ENCODE results near the gene ITGAE. TPM values are rescaled to one million over a fixed set of nuclear protein-coding genes. Genes with fewer than 3 reads are reported as not detected.
"Not testable (repeated sequence)": the region's sequence is repeated elsewhere in the genome, so short reads cannot be mapped to it uniquely, and the experiment has no call there.

Gene ITGAE
- total RNA-seq, 1 experiment from 2014 or later, result 51.3 TPM

GRCh38 chr17:3747805-3748204, 53.2 kb downstream of the ITGAE start:
- no peaks in the 10 kb centered on the region for H3K4me1 ChIP-seq (ENCODE audit: low read length)
- H3K27ac ChIP-seq (ENCODE audit: low read length), result no peak overlapping the region
- no peak for DNase-seq

GRCh38 chr17:3745071-3745470, 55.9 kb downstream of the ITGAE start:
- Histone ChIP-seq H2AFZ (ENCODE audit: low read length) (no peak overlapping the region), H3K27ac (ENCODE audit: low read length) (no peak overlapping the region)

More at GRCh38 chr17:3747805-3748204, 53.2 kb downstream of the ITGAE start:
- Histone ChIP-seq H3K9me3 (ENCODE audit: low read length) (no peaks in the 10 kb centered on the region), H2AFZ (ENCODE audit: low read length) (no peak overlapping the region), H3K4me2 (ENCODE audit: low read depth, low read length, poor library complexity, severe bottlenecking) (no peak overlapping the region), H4K20me1 (ENCODE audit: insufficient read depth, low read depth, low read length) (no peaks in the 10 kb centered on the region), H3K9me2 (replicated peaks; ENCODE audit: insufficient read depth, low read length) (no peaks in the 10 kb centered on the region), H3K36me3 (ENCODE audit: insufficient read depth, low read length) (no peaks in the 10 kb centered on the region), H3K79me2 (ENCODE audit: low read length) (no peaks in the 10 kb centered on the region), H3K4me3 (ENCODE audit: low read length) (no peak overlapping the region), H3K27me3 (ENCODE audit: low read length) (no peaks in the 10 kb centered on the region), H3K9ac (ENCODE audit: low read length) (no peak overlapping the region)

GRCh38 chr17:3744014-3744413, 57.0 kb downstream of the ITGAE start:
- Histone ChIP-seq H3K9ac (ENCODE audit: low read length) (no peak overlapping the region), H3K27me3 (ENCODE audit: low read length) (no peaks in the 10 kb centered on the region), H3K36me3 (ENCODE audit: insufficient read depth, low read length) (no peaks in the 10 kb centered on the region), H3K4me2 (ENCODE audit: low read depth, low read length, poor library complexity, severe bottlenecking) (no peak overlapping the region), H3K4me3 (ENCODE audit: low read length) (no peak overlapping the region), H3K79me2 (ENCODE audit: low read length) (no peaks in the 10 kb centered on the region), H3K27ac (ENCODE audit: low read length) (no peak overlapping the region), H4K20me1 (ENCODE audit: insufficient read depth, low read depth, low read length) (no peaks in the 10 kb centered on the region), H3K9me2 (replicated peaks; ENCODE audit: insufficient read depth, low read length) (no peaks in the 10 kb centered on the region), H3K4me1 (ENCODE audit: low read length) (no peaks in the 10 kb centered on the region), H2AFZ (ENCODE audit: low read length) (no peak overlapping the region), H3K9me3 (ENCODE audit: low read length) (no peaks in the 10 kb centered on the region)
- DNase-seq, result no peak

More at GRCh38 chr17:3745071-3745470, 55.9 kb downstream of the ITGAE start:
- Histone ChIP-seq H3K79me2 (ENCODE audit: low read length) (no peaks in the 10 kb centered on the region), H3K36me3 (ENCODE audit: insufficient read depth, low read length) (no peaks in the 10 kb centered on the region), H3K9me2 (replicated peaks; ENCODE audit: insufficient read depth, low read length) (no peaks in the 10 kb centered on the region), H3K9me3 (ENCODE audit: low read length) (no peaks in the 10 kb centered on the region), H3K4me1 (ENCODE audit: low read length) (no peaks in the 10 kb centered on the region), H4K20me1 (ENCODE audit: insufficient read depth, low read depth, low read length) (no peaks in the 10 kb centered on the region), H3K9ac (ENCODE audit: low read length) (no peak overlapping the region), H3K4me3 (ENCODE audit: low read length) (no peak overlapping the region), H3K27me3 (ENCODE audit: low read length) (no peaks in the 10 kb centered on the region), H3K4me2 (ENCODE audit: low read depth, low read length, poor library complexity, severe bottlenecking) (no peak overlapping the region)
- no peak for DNase-seq

GRCh38 chr17:3740611-3741073, 60.3 kb downstream of the ITGAE start:
- no peak overlapping the region for H3K9ac ChIP-seq (ENCODE audit: low read length)
- no peaks in the 10 kb centered on the region for H3K9me2 ChIP-seq (replicated peaks; ENCODE audit: insufficient read depth, low read length)
- H4K20me1 ChIP-seq (ENCODE audit: insufficient read depth, low read depth, low read length), result no peaks in the 10 kb centered on the region
- H3K79me2 ChIP-seq (ENCODE audit: low read length), result no peaks in the 10 kb centered on the region
- H3K36me3 ChIP-seq (ENCODE audit: insufficient read depth, low read length), result no peaks in the 10 kb centered on the region
- H3K27me3 ChIP-seq (ENCODE audit: low read length), result no peaks in the 10 kb centered on the region
- no peak overlapping the region for H3K4me3 ChIP-seq (ENCODE audit: low read length)
- no peaks in the 10 kb centered on the region for H3K9me3 ChIP-seq (ENCODE audit: low read length)
- H3K4me2 ChIP-seq (ENCODE audit: low read depth, low read length, poor library complexity, severe bottlenecking), result no peak overlapping the region
- no peak for DNase-seq
- H3K4me1 ChIP-seq (ENCODE audit: low read length), result peaks cover 7% of the 10 kb centered on the region
- no peak overlapping the region for H2AFZ ChIP-seq (ENCODE audit: low read length)
- no peak overlapping the region for H3K27ac ChIP-seq (ENCODE audit: low read length)

- H3K4me2 ChIP-seq (ENCODE audit: low read depth, low read length, poor library complexity, severe bottlenecking), result no peak overlapping the region
- H3K36me3 ChIP-seq (ENCODE audit: insufficient read depth, low read length), result no peaks in the 10 kb centered on the region
Measured at GRCh38 chr17:3739422-3740124, 61.4 kb downstream of the ITGAE start.

GRCh38 chr17:3738562-3739295, 62.3 kb downstream of the ITGAE start:
- Histone ChIP-seq H3K27me3 (ENCODE audit: low read length) (no peaks in the 10 kb centered on the region), H3K9me2 (replicated peaks; ENCODE audit: insufficient read depth, low read length) (no peaks in the 10 kb centered on the region), H3K4me3 (ENCODE audit: low read length) (no peak overlapping the region), H4K20me1 (ENCODE audit: insufficient read depth, low read depth, low read length) (no peaks in the 10 kb centered on the region), H3K4me1 (ENCODE audit: low read length) (peaks cover 7% of the 10 kb centered on the region), H3K79me2 (ENCODE audit: low read length) (no peaks in the 10 kb centered on the region), H3K27ac (ENCODE audit: low read length) (no peak overlapping the region), H3K9ac (ENCODE audit: low read length) (no peak overlapping the region), H3K9me3 (ENCODE audit: low read length) (no peaks in the 10 kb centered on the region), H3K36me3 (ENCODE audit: insufficient read depth, low read length) (no peaks in the 10 kb centered on the region), H2AFZ (ENCODE audit: low read length) (no peak overlapping the region), H3K4me2 (ENCODE audit: low read depth, low read length, poor library complexity, severe bottlenecking) (no peak overlapping the region)
- peak; percentile 69 for DNase-seq

More at GRCh38 chr17:3739422-3740124, 61.4 kb downstream of the ITGAE start:
- no peaks in the 10 kb centered on the region for H3K9me2 ChIP-seq (replicated peaks; ENCODE audit: insufficient read depth, low read length)
- H3K79me2 ChIP-seq (ENCODE audit: low read length), result no peaks in the 10 kb centered on the region
- H3K27me3 ChIP-seq (ENCODE audit: low read length), result no peaks in the 10 kb centered on the region
- no peaks in the 10 kb centered on the region for H4K20me1 ChIP-seq (ENCODE audit: insufficient read depth, low read depth, low read length)
- H3K4me1 ChIP-seq (ENCODE audit: low read length), result peaks cover 7% of the 10 kb centered on the region
- DNase-seq, result no peak
- no peak overlapping the region for H2AFZ ChIP-seq (ENCODE audit: low read length)
- H3K9ac ChIP-seq (ENCODE audit: low read length), result no peak overlapping the region
- H3K27ac ChIP-seq (ENCODE audit: low read length), result no peak overlapping the region
- H3K4me3 ChIP-seq (ENCODE audit: low read length), result no peak overlapping the region
- no peaks in the 10 kb centered on the region for H3K9me3 ChIP-seq (ENCODE audit: low read length)

- peaks cover 7% of the 10 kb centered on the region for H3K4me1 ChIP-seq (ENCODE audit: low read length)
Measured at GRCh38 chr17:3735515-3735914, 65.5 kb downstream of the ITGAE start.

GRCh38 chr17:3734911-3735276, 66.1 kb downstream of the ITGAE start:
- not testable (repeated sequence) for H3K27me3 ChIP-seq (ENCODE audit: low read length); H3K4me1 ChIP-seq (ENCODE audit: low read length); H3K36me3 ChIP-seq (ENCODE audit: insufficient read depth, low read length); H2AFZ ChIP-seq (ENCODE audit: low read length); H3K4me3 ChIP-seq (ENCODE audit: low read length); H3K4me2 ChIP-seq (ENCODE audit: low read depth, low read length, poor library complexity, severe bottlenecking); H3K27ac ChIP-seq (ENCODE audit: low read length); DNase-seq; H3K79me2 ChIP-seq (ENCODE audit: low read length); H4K20me1 ChIP-seq (ENCODE audit: insufficient read depth, low read depth, low read length); H3K9me2 ChIP-seq (replicated peaks; ENCODE audit: insufficient read depth, low read length); H3K9me3 ChIP-seq (ENCODE audit: low read length); H3K9ac ChIP-seq (ENCODE audit: low read length)

More at GRCh38 chr17:3735515-3735914, 65.5 kb downstream of the ITGAE start:
- H3K27ac ChIP-seq (ENCODE audit: low read length), result no peak overlapping the region
- H3K36me3 ChIP-seq (ENCODE audit: insufficient read depth, low read length), result no peaks in the 10 kb centered on the region
- H4K20me1 ChIP-seq (ENCODE audit: insufficient read depth, low read depth, low read length), result peaks cover 4% of the 10 kb centered on the region; the same call in 1 of the 2 replicates
- no peaks in the 10 kb centered on the region for H3K79me2 ChIP-seq (ENCODE audit: low read length)
- H3K9me2 ChIP-seq (replicated peaks; ENCODE audit: insufficient read depth, low read length), result no peaks in the 10 kb centered on the region
- H3K9ac ChIP-seq (ENCODE audit: low read length), result no peak overlapping the region
- no peak for DNase-seq
- no peak overlapping the region for H3K4me3 ChIP-seq (ENCODE audit: low read length)
- no peaks in the 10 kb centered on the region for H3K27me3 ChIP-seq (ENCODE audit: low read length)
- H2AFZ ChIP-seq (ENCODE audit: low read length), result no peak overlapping the region
- H3K4me2 ChIP-seq (ENCODE audit: low read depth, low read length, poor library complexity, severe bottlenecking), result no peak overlapping the region
- no peaks in the 10 kb centered on the region for H3K9me3 ChIP-seq (ENCODE audit: low read length)
